ENCODE data around the gene ATP1A4. TPM values are rescaled to one million over a fixed set of nuclear protein-coding genes. Genes with fewer than 3 reads are reported as not detected.

Gene ATP1A4
- total and polyA plus RNA-seq, 2 of the 8 experiments (the other 6 are each of a cell fraction or from before 2014, with no cell fraction given) = 0.48 to 0.61 TPM

GRCh38 chr1:160136926-160137200, 14.5 kb upstream of the ATP1A4 start:
- no peaks in the 10 kb centered on the region for H3K79me2 ChIP-seq (ENCODE audit: control insufficient read depth in 1 of 2, insufficient read depth in 2 of 2, low read length in 2 of 2)
- H3K27me3 ChIP-seq (replicated peaks in 1 of 4; ENCODE audit: control insufficient read depth in 3 of 4, extremely low read depth in 1 of 4, insufficient read depth in 3 of 4, low read length in 3 of 4) = no peaks in the 10 kb centered on the region
- no peak overlapping the region for H2BK120ac ChIP-seq (replicated peaks; ENCODE audit: low read depth, low read length)
- H3K56ac ChIP-seq (replicated peaks; ENCODE audit: insufficient read length, low read depth, low read length) = no peak overlapping the region
- no peak overlapping the region for H2BK20ac ChIP-seq (ENCODE audit: low read length)
- no peaks in the 10 kb centered on the region; the same call in 1 of the 2 replicates for H3K79me1 ChIP-seq (ENCODE audit: low read depth, low read length)
- no peak overlapping the region for H2BK12ac ChIP-seq (ENCODE audit: low read depth, low read length)
- 88% methylated on average over 5 of the region's 5 CpGs; no CpG with 5 or more reads in 1 of the 2 experiments for WGBS, 2 experiments (ENCODE audit: extremely low coverage in 1 of 2, insufficient coverage in 1 of 2, insufficient read length in 1 of 2, insufficient replicate concordance in 2 of 2, low coverage in 1 of 2, low lambda C conversion rate in 2 of 2, missing lambda C conversion rate in 1 of 2)
- H3K23ac ChIP-seq (ENCODE audit: insufficient read length) = no peak overlapping the region
- H3K27ac ChIP-seq (ENCODE audit: low read depth, low read length) = no peak overlapping the region
- H3K18ac ChIP-seq (ENCODE audit: extremely low read depth, low read length) = no peak overlapping the region
- H4K91ac ChIP-seq (replicated peaks; ENCODE audit: insufficient read length, low read length) = no peak overlapping the region
- H2AK5ac ChIP-seq (ENCODE audit: low read depth, low read length) = no peak overlapping the region
- no peaks in the 10 kb centered on the region for H3K4me1 ChIP-seq (replicated peaks in 1 of 4; ENCODE audit: control insufficient read depth in 3 of 4, insufficient read depth in 4 of 4, low read length in 3 of 4)
- H2BK15ac ChIP-seq (ENCODE audit: low read length) = no peak overlapping the region
- H2BK5ac ChIP-seq (ENCODE audit: low read depth, low read length) = no peak overlapping the region
- no peak overlapping the region for H3K4ac ChIP-seq (replicated peaks; ENCODE audit: insufficient read length, low read depth, low read length)
- ChIA-PET CTCF (ENCODE audit: partially characterized antibody) (interaction anchor here (0.6 to 1.6 kb wide), 5 partner anchors 11 to 120 kb away, joined by 3 to 5 read pairs (median 3); no protein-coding TSS in a partner anchor), POLR2A (ENCODE audit: partially characterized antibody) (interaction anchor here (1.3 kb wide), 1 partner anchor 9 kb away, joined by 4 read pairs; no protein-coding TSS in a partner anchor)
- no peak overlapping the region for H2AFZ ChIP-seq (ENCODE audit: low read length)
- FAIRE-seq (no peak), DNase-seq (ENCODE audit: low read depth in 1 of 2, low spot score in 2 of 2) (no peak)
- H3K9me3 ChIP-seq (ENCODE audit: insufficient read depth in 2 of 2, low read depth in 1 of 2, low read length in 1 of 2) = no peaks in the 10 kb centered on the region
- H3K36me3 ChIP-seq (ENCODE audit: control insufficient read depth in 2 of 4, insufficient read depth in 4 of 4, low read length in 3 of 4) = peaks cover 2 to 49% (median 25%) of the 10 kb centered on the region in 4 experiments; a peak in 6 of 8 replicates
- H3K4me3 ChIP-seq (ENCODE audit: extremely low read depth in 1 of 4, insufficient read depth in 2 of 4, low read depth in 3 of 4, low read length in 4 of 4) = no peak overlapping the region
- no peak overlapping the region for H3K4me2 ChIP-seq (ENCODE audit: insufficient read depth in 1 of 2, low read depth in 2 of 2, low read length in 2 of 2)
- H3K23me2 ChIP-seq (ENCODE audit: low read depth, low read length) = peaks cover 5% of the 10 kb centered on the region; the same call in 1 of the 2 replicates
- no peak overlapping the region for H4K8ac ChIP-seq (ENCODE audit: extremely low read depth, insufficient read depth, low read length)
- H3K14ac ChIP-seq (ENCODE audit: insufficient read length) = no peak overlapping the region
- H4K20me1 ChIP-seq (replicated peaks in 1 of 2; ENCODE audit: control insufficient read depth in 1 of 2, insufficient read depth in 2 of 2, low read length in 2 of 2) = no peaks in the 10 kb centered on the region
- H3K9ac ChIP-seq (replicated peaks in 1 of 4; ENCODE audit: extremely low read depth in 1 of 4, low read depth in 3 of 4, low read length in 3 of 4) = no peak overlapping the region
- H4K5ac ChIP-seq (ENCODE audit: insufficient read length, low read depth, low read length) = no peak overlapping the region
- no peak for TF ChIP-seq ASH2L (IDR thresholded peaks at IDR 0.05; ENCODE audit: low read length)
- no peak for TF ChIP-seq JUN (IDR thresholded peaks at IDR 0.05; ENCODE audit: low read depth, low read length)
- TF ChIP-seq SP2 (IDR thresholded peaks at IDR 0.05; ENCODE audit: low read length) = no peak
- no peak for TF ChIP-seq FOSL1 (IDR thresholded peaks at IDR 0.05; ENCODE audit: insufficient read depth, low read depth, low read length)
- TF ChIP-seq NRF1 (IDR thresholded peaks at IDR 0.05; ENCODE audit: low read depth, low read length) = no peak
- no peak for TF ChIP-seq TAF1 (IDR thresholded peaks at IDR 0.05; ENCODE audit: low read depth, low read length)
- no peak for TF ChIP-seq GTF2F1 (IDR thresholded peaks at IDR 0.05; ENCODE audit: borderline replicate concordance, low read depth, low read length)
- TF ChIP-seq EP300 (IDR thresholded peaks at IDR 0.05; ENCODE audit: borderline replicate concordance in 1 of 2, low read depth in 2 of 2, low read length in 2 of 2) = no peak
- no peak for TF ChIP-seq SIX5 (IDR thresholded peaks at IDR 0.05; ENCODE audit: low read depth, low read length)
- TF ChIP-seq, protein P1, sequence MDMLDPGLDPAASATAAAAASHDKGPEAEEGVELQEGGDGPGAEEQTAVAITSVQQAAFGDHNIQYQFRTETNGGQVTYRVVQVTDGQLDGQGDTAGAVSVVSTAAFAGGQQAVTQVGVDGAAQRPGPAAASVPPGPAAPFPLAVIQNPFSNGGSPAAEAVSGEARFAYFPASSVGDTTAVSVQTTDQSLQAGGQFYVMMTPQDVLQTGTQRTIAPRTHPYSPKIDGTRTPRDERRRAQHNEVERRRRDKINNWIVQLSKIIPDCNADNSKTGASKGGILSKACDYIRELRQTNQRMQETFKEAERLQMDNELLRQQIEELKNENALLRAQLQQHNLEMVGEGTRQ (IDR thresholded peaks at IDR 0.05; ENCODE audit: low read length) = no peak
- no peak for TF ChIP-seq KDM4A (IDR thresholded peaks at IDR 0.05; ENCODE audit: low read depth, low read length, severe bottlenecking)
- no peak for TF ChIP-seq NANOG (IDR thresholded peaks at IDR 0.05; ENCODE audit: insufficient read depth, low read depth, low read length, poor library complexity, severe bottlenecking)
- TF ChIP-seq BACH1 (IDR thresholded peaks at IDR 0.05; ENCODE audit: low read length) = no peak
- no peak for TF ChIP-seq SP4 (IDR thresholded peaks at IDR 0.05; ENCODE audit: low read length)
- TF ChIP-seq POU5F1 (IDR thresholded peaks at IDR 0.05; ENCODE audit: low read depth, low read length) = no peak
